ENCODE results near the gene MNAT1.
A peak's percentile ranks its signal among the peaks of the same experiment; 100 is the strongest.

Gene MNAT1

GRCh38 chr14:60744566-60744965, 10.0 kb downstream of the MNAT1 start:
- H3K27me3 ChIP-seq (ENCODE audit: control insufficient read depth, insufficient read depth, low read length): no peaks in the 10 kb centered on the region
- peaks cover 3% of the 10 kb centered on the region for H3K36me3 ChIP-seq (ENCODE audit: insufficient read depth, low read length)
- no peaks in the 10 kb centered on the region for H3K9me3 ChIP-seq (replicated peaks; ENCODE audit: low read length)
- no peak overlapping the region for H3K4me3 ChIP-seq (ENCODE audit: low read length)
- H3K4me2 ChIP-seq (ENCODE audit: low read length): no peak overlapping the region
- H3K4me1 ChIP-seq (ENCODE audit: control insufficient read depth, insufficient read depth, low read length): no peaks in the 10 kb centered on the region
- no peak overlapping the region for H3K9ac ChIP-seq (ENCODE audit: low read depth, low read length)

- peaks cover 26% of the 10 kb centered on the region for H3K4me1 ChIP-seq (ENCODE audit: control insufficient read depth, insufficient read depth, low read length)
- H3K9me3 ChIP-seq (replicated peaks; ENCODE audit: low read length): no peaks in the 10 kb centered on the region
- no peak overlapping the region for H3K4me3 ChIP-seq (ENCODE audit: low read length)
- no peak overlapping the region for H3K4me2 ChIP-seq (ENCODE audit: low read length)
- H3K27me3 ChIP-seq (ENCODE audit: control insufficient read depth, insufficient read depth, low read length): no peaks in the 10 kb centered on the region
- H3K9ac ChIP-seq (ENCODE audit: low read depth, low read length): no peak overlapping the region
- H3K36me3 ChIP-seq (ENCODE audit: insufficient read depth, low read length): no peaks in the 10 kb centered on the region
Measured at GRCh38 chr14:60753264-60754119, 18.9 kb downstream of the MNAT1 start.

GRCh38 chr14:60756847-60757246, 22.3 kb downstream of the MNAT1 start:
- Histone ChIP-seq H3K4me3 (ENCODE audit: low read length) (peak overlapping the region; percentile 39), H3K9me3 (replicated peaks; ENCODE audit: low read length) (no peaks in the 10 kb centered on the region), H3K4me2 (ENCODE audit: low read length) (peak overlapping the region; percentile 73), H3K4me1 (ENCODE audit: control insufficient read depth, insufficient read depth, low read length) (peaks cover 43% of the 10 kb centered on the region), H3K27me3 (ENCODE audit: control insufficient read depth, insufficient read depth, low read length) (no peaks in the 10 kb centered on the region), H3K36me3 (ENCODE audit: insufficient read depth, low read length) (no peaks in the 10 kb centered on the region), H3K9ac (ENCODE audit: low read depth, low read length) (peak overlapping the region; percentile 68)

GRCh38 chr14:60757567-60758002, 23.0 kb downstream of the MNAT1 start:
- Histone ChIP-seq H3K4me3 (ENCODE audit: low read length) (peak overlapping the region; percentile 39), H3K9me3 (replicated peaks; ENCODE audit: low read length) (no peaks in the 10 kb centered on the region), H3K36me3 (ENCODE audit: insufficient read depth, low read length) (no peaks in the 10 kb centered on the region), H3K27me3 (ENCODE audit: control insufficient read depth, insufficient read depth, low read length) (no peaks in the 10 kb centered on the region), H3K9ac (ENCODE audit: low read depth, low read length) (peak overlapping the region; percentile 68), H3K4me1 (ENCODE audit: control insufficient read depth, insufficient read depth, low read length) (peaks cover 43% of the 10 kb centered on the region), H3K4me2 (ENCODE audit: low read length) (peak overlapping the region; percentile 73)

- Histone ChIP-seq H3K36me3 (ENCODE audit: insufficient read depth, low read length) (no peaks in the 10 kb centered on the region), H3K9me3 (replicated peaks; ENCODE audit: low read length) (no peaks in the 10 kb centered on the region), H3K4me3 (ENCODE audit: low read length) (no peak overlapping the region), H3K27me3 (ENCODE audit: control insufficient read depth, insufficient read depth, low read length) (no peaks in the 10 kb centered on the region), H3K9ac (ENCODE audit: low read depth, low read length) (no peak overlapping the region), H3K4me1 (ENCODE audit: control insufficient read depth, insufficient read depth, low read length) (peaks cover 43% of the 10 kb centered on the region), H3K4me2 (ENCODE audit: low read length) (no peak overlapping the region)
Measured at GRCh38 chr14:60758885-60759284, 24.3 kb downstream of the MNAT1 start.

GRCh38 chr14:60760209-60760608, 25.6 kb downstream of the MNAT1 start:
- H3K4me1 ChIP-seq (ENCODE audit: control insufficient read depth, insufficient read depth, low read length): peaks cover 43% of the 10 kb centered on the region
- H3K9ac ChIP-seq (ENCODE audit: low read depth, low read length): no peak overlapping the region
- H3K4me3 ChIP-seq (ENCODE audit: low read length): no peak overlapping the region

GRCh38 chr14:60760644-60761364, 26.2 kb downstream of the MNAT1 start:
- H3K27me3 ChIP-seq (ENCODE audit: control insufficient read depth, insufficient read depth, low read length): no peaks in the 10 kb centered on the region
- no peaks in the 10 kb centered on the region for H3K36me3 ChIP-seq (ENCODE audit: insufficient read depth, low read length)
- H3K9me3 ChIP-seq (replicated peaks; ENCODE audit: low read length): no peaks in the 10 kb centered on the region
- H3K9ac ChIP-seq (ENCODE audit: low read depth, low read length): no peak overlapping the region
- no peak overlapping the region for H3K4me3 ChIP-seq (ENCODE audit: low read length)
- H3K4me1 ChIP-seq (ENCODE audit: control insufficient read depth, insufficient read depth, low read length): peaks cover 41% of the 10 kb centered on the region
- H3K4me2 ChIP-seq (ENCODE audit: low read length): no peak overlapping the region

More at GRCh38 chr14:60760209-60760608, 25.6 kb downstream of the MNAT1 start:
- Histone ChIP-seq H3K9me3 (replicated peaks; ENCODE audit: low read length) (no peaks in the 10 kb centered on the region), H3K4me2 (ENCODE audit: low read length) (no peak overlapping the region), H3K27me3 (ENCODE audit: control insufficient read depth, insufficient read depth, low read length) (no peaks in the 10 kb centered on the region), H3K36me3 (ENCODE audit: insufficient read depth, low read length) (no peaks in the 10 kb centered on the region)

- Histone ChIP-seq H3K9ac (ENCODE audit: low read depth, low read length) (no peak overlapping the region), H3K4me3 (ENCODE audit: low read length) (no peak overlapping the region), H3K36me3 (ENCODE audit: insufficient read depth, low read length) (no peaks in the 10 kb centered on the region), H3K27me3 (ENCODE audit: control insufficient read depth, insufficient read depth, low read length) (no peaks in the 10 kb centered on the region), H3K9me3 (replicated peaks; ENCODE audit: low read length) (no peaks in the 10 kb centered on the region), H3K4me1 (ENCODE audit: control insufficient read depth, insufficient read depth, low read length) (peaks cover 5% of the 10 kb centered on the region), H3K4me2 (ENCODE audit: low read length) (no peak overlapping the region)
Measured at GRCh38 chr14:60768602-60769001, 34.0 kb downstream of the MNAT1 start.

- H3K36me3 ChIP-seq (ENCODE audit: insufficient read depth, low read length): no peaks in the 10 kb centered on the region
- H3K4me2 ChIP-seq (ENCODE audit: low read length): no peak overlapping the region
- peaks cover 30% of the 10 kb centered on the region for H3K4me1 ChIP-seq (ENCODE audit: control insufficient read depth, insufficient read depth, low read length)
- no peaks in the 10 kb centered on the region for H3K9me3 ChIP-seq (replicated peaks; ENCODE audit: low read length)
- no peak overlapping the region for H3K9ac ChIP-seq (ENCODE audit: low read depth, low read length)
- H3K27me3 ChIP-seq (ENCODE audit: control insufficient read depth, insufficient read depth, low read length): no peaks in the 10 kb centered on the region
- no peak overlapping the region for H3K4me3 ChIP-seq (ENCODE audit: low read length)
Measured at GRCh38 chr14:60771117-60771516, 36.6 kb downstream of the MNAT1 start.

- H3K4me1 ChIP-seq (ENCODE audit: control insufficient read depth, insufficient read depth, low read length): peaks cover 42% of the 10 kb centered on the region
- no peaks in the 10 kb centered on the region for H3K36me3 ChIP-seq (ENCODE audit: insufficient read depth, low read length)
- no peak overlapping the region for H3K9ac ChIP-seq (ENCODE audit: low read depth, low read length)
- H3K4me3 ChIP-seq (ENCODE audit: low read length): no peak overlapping the region
- no peak overlapping the region for H3K4me2 ChIP-seq (ENCODE audit: low read length)
- no peaks in the 10 kb centered on the region for H3K27me3 ChIP-seq (ENCODE audit: control insufficient read depth, insufficient read depth, low read length)
- no peaks in the 10 kb centered on the region for H3K9me3 ChIP-seq (replicated peaks; ENCODE audit: low read length)
Measured at GRCh38 chr14:60773558-60773957, 39.0 kb downstream of the MNAT1 start.

GRCh38 chr14:60775296-60775695, 40.7 kb downstream of the MNAT1 start:
- no peaks in the 10 kb centered on the region for H3K36me3 ChIP-seq (ENCODE audit: insufficient read depth, low read length)
- H3K9me3 ChIP-seq (replicated peaks; ENCODE audit: low read length): no peaks in the 10 kb centered on the region
- peaks cover 45% of the 10 kb centered on the region for H3K4me1 ChIP-seq (ENCODE audit: control insufficient read depth, insufficient read depth, low read length)
- H3K4me2 ChIP-seq (ENCODE audit: low read length): peak overlapping the region; percentile 55
- peak overlapping the region; percentile 11 for H3K9ac ChIP-seq (ENCODE audit: low read depth, low read length)
- H3K4me3 ChIP-seq (ENCODE audit: low read length): peak overlapping the region; percentile 21
- H3K27me3 ChIP-seq (ENCODE audit: control insufficient read depth, insufficient read depth, low read length): no peaks in the 10 kb centered on the region
